Umbilical cord (tissue), 2 donors: Measurements from ENCODE around the gene TALDO1. TPM values are rescaled to one million over a fixed set of nuclear protein-coding genes. Genes with fewer than 3 reads are reported as not detected.

Source experiments
- DNase-seq: peaks from one replicate; pipeline ENCODE4 v3.0.0-alpha.2; 2015; ENCODE audit warnings: low spot score
- total RNA-seq: library from RNA; depleted of rRNA; stranded (reverse); fragments of >200 nt; gene quantifications from one replicate; pipeline ENCODE4 v1.2.3, GENCODE V29; 2014; ENCODE audit warnings: low replicate concordance; ENCODE audit not compliant: insufficient read depth

The TALDO1 gene
- total RNA-seq = 76.1 TPM

DNA sequence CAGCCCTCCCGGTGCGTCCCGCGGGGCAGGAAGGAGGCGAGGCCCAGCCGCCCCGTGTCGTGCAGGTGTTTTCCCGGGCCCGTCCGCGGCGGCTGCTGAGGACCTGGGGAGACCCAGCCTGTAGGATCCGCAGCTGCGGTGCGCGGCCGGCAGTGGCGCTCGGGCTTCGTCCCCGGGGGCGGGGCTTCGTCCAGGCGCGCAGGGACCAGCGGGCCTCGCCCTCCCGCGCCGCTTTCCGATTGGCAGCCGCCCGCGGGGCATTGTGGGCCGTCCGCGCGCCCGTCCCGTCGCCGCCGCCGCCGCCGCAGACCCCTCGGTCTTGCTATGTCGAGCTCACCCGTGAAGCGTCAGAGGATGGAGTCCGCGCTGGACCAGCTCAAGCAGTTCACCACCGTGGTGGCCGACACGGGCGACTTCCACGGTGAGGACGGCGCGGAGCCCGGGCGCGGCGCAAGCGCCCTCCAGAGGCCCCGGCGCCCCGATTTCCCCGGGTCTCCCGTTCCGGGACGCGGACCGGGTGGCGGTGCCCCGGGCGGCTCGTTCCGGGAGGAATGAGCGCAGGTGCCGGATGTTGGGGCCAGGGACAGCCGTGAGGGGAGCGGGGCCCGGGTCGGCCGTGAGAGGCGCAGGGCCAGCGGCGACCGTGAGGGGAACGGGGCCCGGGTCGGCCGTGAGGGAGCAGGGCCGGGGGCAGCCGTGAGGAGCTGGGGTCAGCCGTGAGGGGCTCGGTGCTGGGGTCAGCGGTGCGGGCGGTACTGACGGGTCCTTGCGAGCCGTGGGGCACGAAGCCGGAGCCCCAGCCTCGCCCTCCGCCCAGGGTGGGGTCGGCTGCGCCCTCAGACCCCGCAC lies at the start of gene TALDO1:
Gene TALDO1, plus strand, starts transcription at position 307 of the 849 bp plus-strand sequence. Its CDS starts 18 bp downstream, at position 325.
- peak; percentile 90 for DNase-seq

DNA sequence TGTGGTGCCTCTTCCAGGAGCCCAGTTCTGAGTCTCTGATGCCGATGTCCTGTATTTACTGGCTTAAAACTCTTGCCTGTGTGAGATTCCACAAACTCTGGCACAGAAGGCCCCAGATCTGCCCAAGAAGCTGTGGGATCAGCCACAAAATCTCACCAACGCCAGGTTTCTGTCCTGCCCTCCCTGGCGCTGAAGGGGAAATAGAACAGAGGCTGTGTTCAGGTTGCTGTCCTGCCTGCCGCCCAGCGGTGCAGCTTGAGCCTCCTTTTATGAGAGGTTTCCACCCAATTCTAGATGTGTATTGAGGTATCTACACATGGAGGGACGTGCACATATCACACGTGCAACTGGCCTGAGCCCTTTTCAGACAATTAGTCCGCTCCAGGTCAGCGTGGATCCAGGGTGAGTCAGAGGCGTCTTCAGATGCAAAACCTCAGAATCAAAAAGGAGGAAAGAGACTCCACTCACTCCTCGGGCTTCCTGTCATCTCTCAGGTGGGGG lies 49.4 kb upstream of the TALDO1 start:
- DNase-seq = no peak

DNA sequence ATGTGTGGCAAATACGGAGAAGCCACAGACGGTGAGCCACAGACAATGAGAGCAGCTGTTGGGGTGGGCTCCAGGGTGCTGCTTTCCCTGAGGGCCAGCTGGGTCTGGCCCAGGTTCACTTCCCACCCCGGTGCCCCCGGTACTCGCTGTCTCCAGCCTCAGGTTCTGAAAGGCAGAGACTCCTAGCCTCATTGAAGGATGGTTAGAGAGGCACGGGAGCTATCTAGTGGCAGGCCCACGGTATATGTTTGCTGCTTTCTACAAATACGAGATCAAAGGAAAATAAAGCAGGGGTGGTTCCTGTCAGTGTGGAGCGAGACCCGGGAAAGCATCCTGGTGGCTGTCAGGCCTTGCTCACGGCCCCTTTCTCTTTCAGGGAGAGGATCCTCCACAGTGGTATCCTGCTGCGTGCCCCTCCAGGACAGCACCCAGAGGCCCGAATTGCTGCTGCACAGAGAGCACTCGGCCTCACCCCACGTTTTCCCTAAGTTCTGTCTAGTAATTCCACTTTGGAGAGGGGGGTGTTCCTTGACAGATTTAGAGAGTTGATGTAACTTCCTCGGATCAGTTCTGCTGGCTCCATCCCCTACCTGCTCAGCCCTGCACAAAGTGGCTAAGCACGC lies 48.7 kb upstream of the TALDO1 start:
- DNase-seq = no peak

DNA sequence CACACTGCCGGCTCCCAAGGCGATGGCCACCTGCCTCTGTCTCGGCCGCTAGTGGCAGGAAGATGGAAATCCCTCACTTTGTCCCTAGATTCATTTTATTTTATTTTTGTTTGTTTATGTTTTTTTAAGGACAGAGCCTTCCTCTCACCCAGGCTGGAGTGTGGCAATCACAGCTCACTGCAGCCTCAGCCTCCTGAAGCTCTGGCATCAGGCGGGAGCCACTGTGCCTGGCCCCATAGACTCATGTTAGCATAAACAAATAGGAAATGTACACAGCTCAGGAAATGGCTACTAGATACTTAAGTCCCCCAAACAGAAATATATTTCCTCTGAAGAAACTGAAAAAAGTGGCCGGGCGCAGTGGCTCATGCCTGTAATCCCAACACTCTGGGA lies 48.2 kb upstream of the TALDO1 start:
- no peak for DNase-seq

DNA sequence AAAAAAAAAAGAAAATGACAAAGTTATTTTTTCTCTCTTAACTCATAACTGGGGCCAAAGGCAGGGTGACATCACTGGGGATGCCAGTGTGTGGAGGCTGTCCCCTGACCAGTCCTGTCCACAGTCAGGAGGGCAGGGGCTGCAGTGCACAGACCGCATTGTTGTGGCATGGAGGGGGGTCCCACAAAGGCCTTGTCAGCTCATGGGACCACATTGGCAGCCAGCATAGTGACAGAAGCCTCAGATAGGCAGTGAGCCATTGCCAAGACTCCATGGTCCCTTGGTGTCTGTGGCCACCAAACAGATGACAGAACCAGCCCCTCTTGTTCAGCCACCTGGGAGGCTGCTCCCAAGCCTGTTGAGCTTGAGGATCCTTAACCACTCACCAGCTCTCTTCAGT lies 47.5 kb upstream of the TALDO1 start:
- no peak for DNase-seq

DNA sequence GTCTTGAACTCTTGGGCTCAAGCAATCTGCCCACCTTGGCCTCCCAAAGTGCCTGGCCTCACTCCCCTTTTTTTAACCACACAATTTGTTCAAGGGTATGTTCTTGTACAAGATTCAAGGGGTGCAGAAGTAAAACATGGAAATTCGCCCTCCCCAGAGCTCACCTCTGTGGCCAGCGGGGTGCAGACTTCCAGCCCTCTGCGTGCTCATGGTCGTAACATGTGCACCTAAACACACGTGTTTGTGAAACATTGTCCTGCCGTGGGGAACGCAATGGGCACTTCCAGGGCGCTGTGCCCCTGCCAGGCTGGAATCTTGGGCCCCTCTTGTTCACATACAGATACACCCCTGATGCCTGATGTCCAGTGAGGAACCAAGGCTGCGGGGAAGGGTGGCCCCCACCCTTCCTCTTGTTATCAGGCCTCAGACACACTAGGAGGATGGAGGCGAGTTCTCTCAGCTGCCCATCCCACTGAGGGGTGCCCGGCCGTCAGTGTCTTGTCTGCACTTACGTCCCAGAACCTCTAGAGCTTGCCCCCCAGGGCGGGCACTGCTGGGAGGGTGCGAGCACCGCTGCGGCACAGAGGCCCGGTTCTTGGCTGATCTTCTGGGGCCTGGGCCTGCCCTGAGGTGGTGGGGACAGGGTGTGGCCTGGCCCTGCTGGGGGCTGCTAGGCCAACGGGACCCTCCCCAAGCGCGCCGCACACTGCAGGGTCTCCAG lies 45.4 kb upstream of the TALDO1 start:
- DNase-seq = no peak

DNA sequence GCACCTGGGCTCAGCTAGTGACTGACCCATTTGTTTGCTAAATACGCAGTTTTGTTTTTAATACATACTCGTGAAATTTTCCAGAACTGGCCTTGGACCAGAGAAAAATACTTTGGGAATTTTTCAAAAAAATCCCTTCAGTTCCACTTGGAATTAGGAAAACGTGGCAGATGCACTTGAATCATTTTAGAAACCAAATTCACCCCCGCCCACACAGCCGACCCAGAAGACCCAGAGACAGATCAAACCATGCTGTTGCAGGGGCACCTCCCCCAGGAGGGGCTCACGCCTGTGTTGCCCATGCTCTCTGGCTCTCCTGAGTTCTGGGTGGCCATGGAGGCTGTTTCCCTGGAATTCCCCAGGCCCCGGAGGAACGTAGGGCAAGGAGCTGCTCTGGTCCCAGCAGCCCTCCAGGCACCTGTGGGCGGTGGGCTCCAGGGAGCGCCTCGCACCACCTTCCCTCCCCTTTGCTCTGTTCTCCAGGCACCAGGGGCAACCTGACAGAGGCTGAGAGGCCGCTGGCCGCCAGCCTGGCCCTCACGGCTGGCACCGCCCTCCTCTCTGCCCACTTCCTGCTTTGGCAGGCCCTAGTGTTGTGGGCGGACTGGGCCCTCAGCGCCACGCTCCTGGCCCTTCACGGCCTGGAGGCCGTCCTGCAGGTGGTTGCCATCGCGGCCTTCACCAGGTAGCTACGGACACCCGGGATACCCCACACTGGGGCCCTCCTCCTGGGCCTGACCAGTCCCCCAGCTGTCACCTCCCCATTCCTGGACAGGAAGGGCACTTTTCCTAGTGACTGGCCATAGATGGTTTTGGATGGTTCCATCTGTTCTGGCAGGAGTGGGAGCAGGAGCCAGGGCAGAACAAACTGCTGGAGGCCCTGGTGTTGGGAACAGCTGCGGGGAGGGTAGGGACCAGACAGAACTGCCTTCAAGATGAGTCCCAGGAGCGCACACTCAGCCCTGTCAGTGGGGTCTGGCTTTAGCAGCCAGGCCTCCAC lies 44.5 kb upstream of the TALDO1 start:
- DNase-seq = no peak

DNA sequence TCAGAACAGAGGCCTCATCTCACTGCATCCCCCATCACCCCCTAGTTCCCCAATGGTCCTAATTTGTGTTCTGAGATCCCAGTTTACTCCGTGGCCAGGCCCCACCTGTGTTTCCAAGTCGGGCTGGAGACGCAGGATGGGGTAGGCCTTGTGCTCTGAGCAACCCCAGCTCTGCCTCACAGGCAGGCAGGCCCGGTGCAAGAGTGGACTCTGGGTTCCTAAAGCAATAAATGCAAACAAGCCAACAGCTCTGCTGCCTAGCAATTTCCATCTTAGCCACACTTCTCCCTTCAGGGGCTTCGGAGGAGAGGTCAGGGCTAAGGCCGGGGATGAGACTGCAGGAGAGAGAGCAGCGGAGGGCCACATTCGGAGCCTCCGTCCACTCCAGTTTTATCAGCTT lies 43.8 kb upstream of the TALDO1 start:
- no peak for DNase-seq

DNA sequence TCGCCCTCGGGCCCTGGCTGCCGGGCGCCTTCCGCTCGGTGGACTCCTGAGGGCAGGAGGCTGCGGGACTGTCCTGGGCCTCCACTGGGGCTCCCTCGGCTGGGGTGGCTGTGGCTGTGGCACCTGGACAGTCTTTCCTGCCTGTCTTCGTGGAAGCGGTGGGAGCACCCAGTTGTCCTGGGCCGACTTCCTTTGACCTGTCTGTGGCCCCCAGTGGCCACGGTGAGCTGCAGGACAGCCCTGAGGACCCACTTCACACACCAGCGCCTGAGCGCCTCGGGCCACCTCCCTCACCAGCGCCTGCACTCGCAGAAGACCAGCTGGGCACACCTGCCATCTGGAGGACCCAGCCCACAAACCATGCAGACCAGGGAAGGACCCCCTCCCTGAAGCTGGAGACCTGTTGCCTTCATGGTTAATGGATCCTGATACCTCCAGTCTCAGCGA lies 43.0 kb upstream of the TALDO1 start:
- no peak for DNase-seq

DNA sequence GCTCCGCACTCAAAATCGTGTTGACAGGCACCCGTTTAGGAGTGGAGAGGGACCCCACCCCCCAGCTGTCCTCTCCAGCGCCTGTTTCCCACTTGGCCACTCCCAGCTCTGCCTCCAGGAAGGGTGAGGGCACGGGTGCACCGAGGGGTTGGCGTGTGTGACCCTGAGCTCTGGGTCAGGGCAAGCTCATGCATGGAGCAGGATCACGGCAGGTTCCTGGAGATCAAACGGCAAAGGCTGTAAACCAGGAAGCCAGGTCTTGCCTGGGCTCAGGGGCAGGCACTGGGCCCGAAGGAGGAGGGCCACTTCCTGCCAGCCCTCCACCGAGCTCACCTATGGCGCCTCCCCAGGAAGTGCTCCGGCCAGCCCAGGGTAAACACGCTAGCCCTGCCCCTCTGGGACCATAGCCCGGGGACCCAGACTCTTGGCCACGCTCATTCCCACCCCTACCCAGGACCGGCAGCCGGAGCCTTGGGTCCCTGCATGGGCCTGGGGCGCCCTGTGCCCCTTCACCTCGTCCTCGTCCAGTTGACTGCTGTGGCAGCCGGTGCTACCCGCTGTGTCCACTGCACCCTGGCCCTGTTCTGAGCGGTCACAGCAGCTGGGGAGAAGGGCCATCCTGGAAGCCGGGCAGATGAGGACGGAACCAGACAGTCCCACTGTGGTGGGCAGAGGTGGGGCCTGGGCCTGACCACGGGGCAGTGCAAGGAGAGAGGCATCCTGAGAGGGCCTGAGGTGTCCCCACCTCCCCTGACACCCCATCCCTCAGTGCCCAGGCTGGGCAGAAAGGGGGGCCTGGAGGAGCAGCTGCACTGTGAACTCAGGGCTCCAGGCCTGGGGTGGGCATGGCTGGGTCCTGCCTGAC lies 42.3 kb upstream of the TALDO1 start:
- no peak for DNase-seq

DNA sequence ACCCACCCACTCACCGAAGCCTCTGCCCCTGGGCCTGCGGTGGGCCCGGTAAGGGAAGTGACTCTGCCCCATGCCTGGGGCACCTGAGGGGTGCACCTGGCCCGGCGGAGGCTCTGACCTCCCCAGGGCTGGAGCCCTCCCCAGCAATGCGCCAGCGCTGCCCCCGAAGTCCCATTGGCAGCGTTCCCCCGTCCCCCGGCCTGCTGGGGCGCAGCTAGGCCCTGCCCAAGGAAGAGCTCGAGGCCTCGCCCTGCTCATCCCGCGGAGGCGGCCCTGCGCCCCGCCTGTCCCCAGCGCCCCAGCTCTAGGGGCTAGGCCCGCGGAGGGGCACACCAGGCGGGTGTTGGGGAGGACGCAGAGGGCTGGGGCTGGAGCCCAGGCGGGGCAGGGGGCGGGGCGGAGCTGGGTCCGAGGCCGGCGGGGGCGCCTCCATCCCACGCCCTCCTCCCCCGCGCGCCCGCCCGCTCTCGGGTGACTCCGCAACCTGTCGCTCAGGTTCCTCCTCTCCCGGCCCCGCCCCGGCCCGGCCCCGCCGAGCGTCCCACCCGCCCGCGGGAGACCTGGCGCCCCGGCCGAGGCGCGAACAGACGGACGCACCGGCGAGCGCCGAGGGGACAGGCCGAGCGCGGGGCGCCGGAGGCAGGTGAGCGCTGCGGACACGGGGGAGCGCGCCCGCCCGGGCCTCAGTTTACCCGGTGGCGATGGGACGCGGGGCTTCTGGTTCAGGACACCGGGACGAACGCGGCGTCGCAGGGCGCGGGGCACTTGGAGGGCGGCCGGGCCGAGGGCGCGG lies 41.4 kb upstream of the TALDO1 start, which contains the start of gene EPS8L2:
Gene EPS8L2, plus strand, starts transcription at position 586 of the 793 bp plus-strand sequence. CDS start 3,177 bp downstream, outside the sequence.
- no peak for DNase-seq

DNA sequence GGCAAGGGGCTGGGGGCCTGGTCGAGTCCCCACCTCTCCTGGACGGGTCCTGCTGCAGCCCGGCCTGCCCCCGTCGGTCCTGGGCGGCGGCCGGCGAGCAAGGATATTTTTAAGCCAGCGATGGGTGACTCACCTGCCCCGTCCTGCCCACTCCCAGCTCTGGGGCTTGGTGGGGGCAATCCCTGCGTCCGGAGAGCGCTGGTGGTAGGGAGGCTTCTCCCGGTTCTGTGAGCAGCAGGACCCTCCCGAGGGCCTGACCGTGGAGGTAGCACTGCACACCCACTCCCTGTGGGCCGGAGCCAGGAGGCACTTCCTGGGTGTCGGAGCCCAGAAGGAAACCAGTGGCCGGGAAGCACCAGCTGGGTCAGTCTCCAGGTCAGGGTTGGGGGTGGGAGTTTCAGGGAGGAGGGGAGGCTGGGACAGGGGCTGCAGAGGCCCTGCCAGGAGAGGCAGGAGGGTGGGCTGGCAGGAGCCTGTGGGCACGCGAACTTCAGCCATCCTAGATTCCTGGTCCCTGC lies 40.8 kb upstream of the TALDO1 start:
- no peak for DNase-seq

DNA sequence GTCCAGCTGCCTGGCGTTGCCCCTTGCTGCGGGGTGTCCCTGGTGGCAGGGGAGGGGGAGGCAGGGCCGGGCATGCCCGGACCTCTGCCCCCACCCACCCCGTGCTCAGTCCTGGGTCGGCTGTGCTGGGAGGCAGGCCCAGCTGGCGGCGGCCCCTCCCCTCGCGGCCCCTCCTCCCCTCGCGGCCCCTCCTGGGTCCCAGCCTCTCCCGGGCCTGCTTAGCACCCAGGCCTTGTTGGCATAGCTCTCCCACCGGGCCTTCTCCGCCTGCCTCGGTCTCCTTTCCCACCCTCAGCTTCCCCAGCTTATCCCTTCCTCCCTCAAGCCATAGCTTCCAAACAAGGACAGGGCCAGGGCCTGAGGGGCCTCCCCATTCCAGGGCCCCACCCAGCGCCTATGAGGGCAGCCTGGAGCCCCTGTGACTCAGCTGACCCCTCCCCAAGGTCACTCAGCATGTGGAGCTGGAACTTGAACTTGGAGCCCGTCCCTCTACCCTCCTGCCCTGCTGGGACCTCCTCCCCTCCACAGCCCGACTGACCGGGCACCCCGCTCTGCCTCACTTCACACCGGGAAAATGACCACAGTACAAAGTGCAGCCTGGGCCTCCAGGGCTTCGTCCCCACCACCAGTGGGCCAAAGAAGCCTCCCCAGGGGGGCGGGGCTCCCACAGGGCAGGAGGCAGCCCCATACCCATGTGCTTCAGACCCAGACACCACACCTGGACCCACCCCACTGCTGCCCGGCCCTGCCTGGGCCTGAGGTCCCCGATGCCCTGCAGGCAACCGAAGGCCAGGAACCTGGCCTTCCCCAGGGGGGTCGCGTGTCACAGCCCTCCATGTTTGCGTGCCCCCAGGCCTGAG lies 40.1 kb upstream of the TALDO1 start:
- peak; percentile 63 for DNase-seq

DNA sequence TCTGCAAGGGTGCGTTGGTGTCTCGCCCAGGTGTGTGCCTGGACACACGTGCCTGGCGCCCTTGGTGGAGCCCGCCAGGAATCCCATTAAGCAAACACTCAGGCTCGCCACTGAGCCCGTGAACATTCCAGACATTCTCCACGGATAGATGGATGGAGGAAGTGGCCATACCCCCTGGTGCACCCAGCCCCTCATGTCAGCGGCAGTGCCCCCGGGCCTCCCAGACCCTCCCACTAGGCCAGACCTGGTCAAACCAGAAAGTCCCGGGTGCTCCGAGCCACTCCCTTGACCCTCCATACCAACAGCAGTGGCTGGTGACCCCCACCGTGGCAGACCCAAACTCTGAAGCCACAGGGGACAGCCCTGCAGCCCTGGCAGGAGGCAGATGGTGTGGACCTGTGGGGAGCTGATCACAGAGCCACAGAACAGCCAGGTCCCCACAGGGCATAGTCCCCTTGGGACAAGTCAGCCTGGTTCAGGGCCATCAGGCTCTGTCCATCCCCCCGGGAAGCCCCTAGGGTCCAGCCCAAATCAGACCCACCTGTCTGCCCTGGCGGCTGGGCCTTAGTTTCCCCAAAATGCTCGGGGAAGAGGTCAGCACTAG lies 39.3 kb upstream of the TALDO1 start:
- no peak for DNase-seq

DNA sequence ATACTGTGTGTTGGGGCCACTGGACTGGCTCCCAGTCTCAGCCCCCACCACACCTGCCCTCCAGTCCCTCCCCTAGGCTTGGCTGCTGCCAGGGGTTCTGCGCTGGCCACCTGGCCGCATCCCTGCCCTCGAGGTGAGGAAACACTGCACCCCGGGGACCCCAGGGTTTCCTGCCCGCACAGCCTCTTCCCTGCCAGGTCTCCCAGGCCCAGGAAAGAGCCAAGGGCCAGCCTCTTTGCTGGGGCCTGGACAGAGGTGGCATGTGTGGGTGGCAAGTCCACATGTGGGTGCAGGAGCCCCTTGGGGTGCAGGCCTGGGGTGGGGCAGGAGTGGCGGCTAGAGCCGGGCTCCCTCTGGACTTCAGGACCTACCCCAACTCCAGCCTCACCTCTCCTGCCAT lies 38.8 kb upstream of the TALDO1 start:
- no peak for DNase-seq

DNA sequence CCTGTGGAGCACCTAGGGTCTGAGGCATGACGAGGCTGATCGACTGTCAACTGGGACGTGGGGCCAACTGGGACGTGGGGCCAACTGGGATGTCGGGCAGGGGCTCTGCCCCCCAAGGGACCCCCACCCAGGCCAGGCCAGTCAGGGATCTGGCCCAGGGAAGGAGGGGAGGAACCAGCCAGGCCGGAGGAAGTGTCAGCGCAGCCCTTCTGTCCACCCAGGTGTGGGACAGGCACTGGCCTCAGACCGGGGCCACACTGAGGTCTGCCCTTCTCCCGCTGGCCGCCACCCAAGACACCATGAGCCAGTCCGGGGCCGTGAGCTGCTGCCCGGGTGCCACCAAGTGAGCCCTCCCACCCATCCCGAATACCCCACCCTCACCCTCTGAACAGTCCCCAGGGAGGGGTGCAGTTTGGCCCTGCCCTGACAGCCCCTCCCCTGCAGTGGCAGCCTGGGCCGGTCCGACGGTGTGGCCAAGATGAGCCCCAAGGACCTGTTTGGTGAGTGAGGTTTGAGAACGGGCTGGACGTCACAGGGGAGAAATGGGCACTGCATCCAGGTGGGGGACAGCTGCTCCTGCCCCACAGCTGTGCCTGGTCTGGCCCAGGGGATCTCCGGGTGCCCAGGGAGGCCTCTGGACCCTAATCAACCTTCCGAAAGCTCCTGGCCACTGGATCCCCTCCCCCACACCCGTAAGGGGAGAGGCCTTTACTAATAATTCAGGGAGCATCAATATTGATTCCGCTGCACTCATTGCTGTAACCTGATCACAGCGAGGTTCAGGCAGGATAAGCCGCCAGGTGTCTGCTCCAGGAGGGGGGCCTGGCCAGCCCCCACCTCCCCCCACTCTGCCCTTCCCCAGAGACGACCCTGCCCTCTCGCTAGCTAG lies 37.9 kb upstream of the TALDO1 start:
- no peak for DNase-seq
